Dendritic cell treated with granulocyte-macrophage colony-stimulating factor and Interleukin-4, amounts not matched to agents 40 ng/mL and 50 ng/mL, for 4 days (primary cell): ENCODE results near the gene NNAT.

ENCODE experiments used
- H3K27ac Mint-ChIP-seq: one replicate; pipeline ENCODE4 v1.8.0; 2022; ENCODE audit warnings: mild to moderate bottlenecking, mixed read lengths
- H3K27me3 Mint-ChIP-seq: one replicate; pipeline ENCODE4 v1.8.0; 2022; ENCODE audit warnings: mild to moderate bottlenecking, mixed read lengths
- H3K36me3 Mint-ChIP-seq: one replicate; pipeline ENCODE4 v1.8.0; 2022; ENCODE audit warnings: low read depth, mixed read lengths
- H3K4me1 Mint-ChIP-seq: one replicate; pipeline ENCODE4 v1.8.0; 2022; ENCODE audit warnings: low read depth, mixed read lengths
- H3K4me3 Mint-ChIP-seq: one replicate; pipeline ENCODE4 v1.8.0; 2022; ENCODE audit warnings: mild to moderate bottlenecking, moderate library complexity, mixed read lengths
- H3K9me3 Mint-ChIP-seq: one replicate; pipeline ENCODE4 v1.8.0; 2022; ENCODE audit warnings: mixed read lengths
- intact Hi-C: fragments of 100-400 bp; cut with micrococcal nuclease; formaldehyde crosslinking; loops from one replicate; pipeline ENCODE4 v1.15.0; 2022

Gene NNAT

DNA sequence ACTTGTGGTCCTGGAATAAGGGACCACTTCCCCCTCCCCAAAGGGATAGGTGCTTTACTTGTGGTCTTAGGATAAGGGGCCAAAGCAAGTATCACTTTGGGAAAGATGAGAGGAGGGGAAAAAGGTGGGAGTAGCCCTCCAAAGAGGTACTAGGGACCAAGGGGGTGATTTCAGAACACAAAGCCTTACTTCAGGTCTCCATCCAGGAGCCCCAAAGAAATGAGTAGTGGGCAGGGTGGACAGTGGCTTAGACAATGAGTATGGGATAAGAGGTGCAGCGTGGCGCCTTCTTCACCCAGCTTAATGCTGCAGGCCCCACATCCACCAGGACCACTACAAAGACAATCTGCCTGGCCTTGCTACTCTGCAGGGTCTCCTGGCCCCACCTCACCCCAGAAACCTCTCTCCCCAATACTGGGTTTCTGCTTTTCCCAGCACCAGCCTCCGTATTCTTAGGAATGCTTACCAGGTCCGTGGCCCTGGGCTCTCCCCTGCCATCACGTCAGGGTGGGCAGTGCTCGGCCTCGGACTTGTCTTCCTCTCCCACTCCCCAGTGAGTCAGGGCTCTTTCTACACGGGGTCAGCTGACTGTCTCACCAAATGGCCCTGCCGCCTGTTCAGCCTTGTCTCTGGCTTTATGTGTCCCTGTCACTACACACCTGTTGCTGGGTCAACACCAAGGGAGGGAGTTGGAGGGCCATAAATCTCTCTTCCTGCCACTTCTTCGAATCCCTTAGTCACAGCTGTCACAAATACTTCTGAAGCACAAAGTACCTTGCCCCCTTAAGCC is 3.1 kb downstream of the NNAT start:
- Mint-ChIP-seq H3K27me3 (peaks cover 22% of the 10 kb centered on the region), H3K36me3 (peaks cover 73% of the 10 kb centered on the region), H3K9me3 (no peaks in the 10 kb centered on the region), H3K4me1 (peaks cover 64% of the 10 kb centered on the region), H3K4me3 (no peak overlapping the region), H3K27ac (no peak overlapping the region)
- intact Hi-C loops: no loop called here

DNA sequence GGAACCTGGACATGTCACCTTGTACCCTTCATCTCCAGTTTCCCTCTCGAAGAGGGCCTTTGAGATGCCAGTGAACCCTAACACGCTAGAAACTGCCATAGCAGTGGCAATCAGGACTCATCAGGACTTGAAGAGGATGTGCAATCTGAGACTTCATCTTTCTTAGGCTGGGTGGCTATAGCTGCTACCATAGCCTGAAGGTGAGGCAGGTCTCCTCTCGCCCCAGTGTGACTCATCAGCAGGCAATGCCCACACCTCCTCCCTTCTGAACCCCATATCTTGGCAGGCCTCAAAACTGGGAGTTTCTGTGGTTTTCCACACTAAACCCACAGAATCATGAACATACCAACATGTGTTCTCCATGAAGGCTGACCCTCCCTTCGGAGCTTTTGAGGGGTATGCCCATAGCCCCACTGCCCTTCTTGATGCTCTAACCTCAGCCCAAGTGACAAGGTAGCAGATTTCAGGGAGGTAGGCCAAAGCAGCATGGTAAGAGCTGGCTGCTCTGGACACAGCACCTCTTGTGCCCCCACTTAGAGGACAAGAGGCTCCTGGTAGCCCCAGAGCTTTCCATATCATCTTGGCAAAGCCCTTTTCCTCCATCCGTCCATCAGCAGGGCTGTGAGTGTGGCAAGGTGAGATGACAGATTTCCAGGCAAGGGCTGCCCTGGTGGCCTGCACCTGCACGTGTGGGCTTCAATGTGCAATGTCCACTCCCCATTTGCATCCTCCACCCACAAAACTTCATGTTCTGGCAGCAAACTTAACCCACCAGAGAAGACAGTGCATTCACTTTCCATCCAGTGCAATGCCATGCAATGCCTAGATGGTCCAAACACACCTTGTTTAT is 4.0 kb downstream of the NNAT start:
- Mint-ChIP-seq H3K9me3 (no peaks in the 10 kb centered on the region), H3K4me3 (no peak overlapping the region), H3K4me1 (peaks cover 68% of the 10 kb centered on the region), H3K36me3 (peaks cover 65% of the 10 kb centered on the region), H3K27me3 (peaks cover 25% of the 10 kb centered on the region), H3K27ac (no peak overlapping the region)
- intact Hi-C loops: loop anchor here (5.0 kb wide), 1 partner anchor 133 kb away; no protein-coding TSS in a partner anchor

DNA sequence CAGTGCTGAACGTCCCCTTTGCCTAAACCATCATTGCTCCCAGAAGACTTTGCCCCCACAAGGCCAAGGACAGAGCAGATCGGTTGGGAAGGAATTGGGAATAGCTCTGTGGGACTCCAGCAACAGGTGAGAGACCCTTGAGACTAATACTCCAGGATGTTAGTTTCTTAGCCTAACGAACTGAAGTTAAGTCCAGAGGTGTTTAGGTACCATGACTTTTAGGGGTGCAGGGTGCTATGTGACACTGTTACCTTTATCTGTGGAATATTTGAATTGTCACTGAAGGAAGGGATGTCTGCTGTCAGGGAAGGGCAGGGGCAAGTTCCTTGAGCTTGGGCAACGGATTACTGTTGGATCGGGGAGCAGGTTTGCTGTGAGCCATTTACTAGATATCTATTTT is 4.8 kb downstream of the NNAT start:
- peaks cover 57% of the 10 kb centered on the region for H3K36me3 Mint-ChIP-seq
- peaks cover 23% of the 10 kb centered on the region for H3K27me3 Mint-ChIP-seq
- peaks cover 62% of the 10 kb centered on the region for H3K4me1 Mint-ChIP-seq
- peak overlapping the region; percentile 98 for H3K27ac Mint-ChIP-seq
- H3K4me3 Mint-ChIP-seq: peak overlapping the region; percentile 93
- intact Hi-C loops: loop anchor here (5.0 kb wide), 1 partner anchor 134 kb away; no protein-coding TSS in a partner anchor
- no peaks in the 10 kb centered on the region for H3K9me3 Mint-ChIP-seq

DNA sequence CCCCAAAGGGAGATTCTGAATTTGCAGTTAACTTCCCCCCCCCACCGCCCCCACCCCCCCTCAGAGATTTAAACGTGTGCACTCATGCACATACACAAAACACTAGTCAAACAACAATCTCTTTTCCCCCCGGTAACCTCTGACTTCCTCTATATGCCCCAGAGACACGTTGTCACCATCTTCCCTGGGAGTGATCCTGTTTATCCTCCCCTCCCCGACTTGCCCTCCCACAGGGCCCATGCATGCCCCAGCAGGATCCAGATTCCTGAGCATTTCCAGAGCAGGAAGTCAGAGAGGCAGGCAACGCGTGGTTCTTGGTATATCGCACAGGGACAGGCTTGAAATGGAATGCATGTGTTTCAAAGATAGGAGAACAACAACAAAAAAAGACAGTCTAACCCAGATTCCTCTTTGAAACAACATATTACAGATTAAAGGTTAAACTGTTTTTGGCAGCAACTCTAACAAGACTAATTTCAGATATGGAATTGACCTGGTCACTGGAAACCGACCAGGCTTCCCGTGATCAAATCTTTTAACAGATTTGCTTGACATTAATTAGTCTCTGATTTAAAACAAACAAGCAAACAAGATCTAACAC is 5.3 kb downstream of the NNAT start:
- peak overlapping the region; percentile 98 for H3K27ac Mint-ChIP-seq
- H3K9me3 Mint-ChIP-seq: no peaks in the 10 kb centered on the region
- peaks cover 52% of the 10 kb centered on the region for H3K36me3 Mint-ChIP-seq
- peaks cover 60% of the 10 kb centered on the region for H3K4me1 Mint-ChIP-seq
- H3K27me3 Mint-ChIP-seq: peaks cover 18% of the 10 kb centered on the region
- intact Hi-C loops: loop anchor here (5.0 kb wide), 1 partner anchor 134 kb away; no protein-coding TSS in a partner anchor
- H3K4me3 Mint-ChIP-seq: peak overlapping the region; percentile 93

DNA sequence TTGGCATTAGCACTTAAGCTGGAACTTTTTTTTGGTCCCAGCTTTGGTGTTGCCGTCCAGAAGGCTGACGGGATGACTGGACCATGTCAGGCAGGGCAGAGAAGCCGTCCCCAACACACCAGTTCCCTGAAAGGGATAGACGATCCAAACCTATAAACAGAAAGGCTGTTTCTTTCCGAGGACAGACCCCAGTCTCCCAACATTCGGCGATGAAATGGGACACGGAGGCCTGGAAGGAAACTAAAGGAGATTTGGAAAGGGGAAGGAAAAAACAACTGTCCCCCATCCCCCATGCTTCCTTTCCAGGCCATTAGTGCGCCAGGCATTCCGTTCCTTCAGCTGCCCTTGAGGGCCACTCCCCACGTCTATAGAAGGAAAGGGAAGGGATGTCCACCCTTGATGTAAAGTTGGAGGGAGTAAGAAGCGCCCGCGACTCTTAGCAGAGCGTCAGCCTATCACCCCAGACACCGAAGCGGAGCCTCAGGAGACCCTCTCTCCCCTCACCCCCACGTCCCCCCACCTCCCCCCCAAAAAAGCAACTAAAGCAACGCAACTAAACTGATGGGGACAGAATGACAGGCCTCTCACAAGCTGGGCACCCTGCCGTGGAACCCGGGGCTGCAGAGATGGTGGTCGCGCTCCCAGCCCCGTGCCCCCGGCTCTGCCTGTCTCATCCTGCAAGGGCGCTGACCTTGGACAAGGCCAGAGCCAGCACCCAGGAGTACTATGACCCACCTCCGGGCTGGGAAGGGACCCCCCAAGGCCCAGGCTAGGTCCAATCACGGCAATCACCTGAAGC is 6.0 kb downstream of the NNAT start:
- H3K4me3 Mint-ChIP-seq: peak overlapping the region; percentile 93
- no peaks in the 10 kb centered on the region for H3K9me3 Mint-ChIP-seq
- H3K27ac Mint-ChIP-seq: peak overlapping the region; percentile 98
- H3K27me3 Mint-ChIP-seq: peaks cover 12% of the 10 kb centered on the region
- H3K36me3 Mint-ChIP-seq: peaks cover 45% of the 10 kb centered on the region
- H3K4me1 Mint-ChIP-seq: peaks cover 54% of the 10 kb centered on the region
- intact Hi-C loops: loop anchor here (5.0 kb wide), 1 partner anchor 135 kb away; no protein-coding TSS in a partner anchor

DNA sequence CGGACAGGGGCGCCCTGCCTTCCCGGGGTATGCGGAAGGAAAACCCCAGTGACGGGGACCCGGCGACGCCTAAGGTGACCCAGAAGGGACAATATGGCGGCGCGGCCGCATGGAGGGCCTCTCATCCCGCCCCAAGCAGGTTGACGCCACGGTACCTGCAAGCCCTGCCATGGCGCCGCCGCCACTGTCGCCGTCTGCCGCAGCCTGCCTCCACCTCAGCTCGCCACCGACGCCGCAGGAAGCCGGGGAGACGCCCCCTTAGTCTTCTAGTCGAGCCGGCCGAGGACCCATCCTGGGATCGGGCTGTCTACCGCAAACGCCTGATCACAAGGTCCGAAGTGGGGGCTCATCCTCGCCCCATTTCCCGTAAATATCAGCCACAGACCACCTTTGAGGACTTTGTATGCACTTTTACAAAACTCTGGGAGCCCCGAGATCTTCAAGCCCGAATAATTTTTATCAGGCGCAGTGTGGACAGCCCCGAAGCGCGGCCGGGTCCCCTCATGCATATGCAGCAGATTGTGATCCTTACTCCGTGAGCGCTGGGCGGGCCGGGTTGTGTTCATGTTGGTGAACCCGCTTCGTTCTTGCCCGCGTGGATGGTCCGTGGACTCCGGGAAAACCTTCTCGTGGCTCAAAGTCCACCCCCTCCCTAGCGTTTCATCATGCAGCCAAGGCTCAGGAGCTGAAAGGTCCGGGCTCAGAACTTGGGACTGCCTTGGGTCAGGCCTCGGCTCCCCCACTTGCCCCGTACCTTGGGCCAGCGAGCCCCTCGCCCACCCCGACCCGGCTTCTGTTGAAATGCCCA is 6.8 kb downstream of the NNAT start, which contains the start of gene BLCAP:
Gene BLCAP (minus strand): TSS at position 239 of the 808 bp plus-strand sequence. CDS start 8,702 bp downstream, outside the sequence.
- Mint-ChIP-seq H3K4me3 (peak within 1 kb of the TSS; percentile 93), H3K36me3 (peaks cover 39% of the 10 kb centered on the region), H3K27ac (peak within 1 kb of the TSS; percentile 98), H3K4me1 (peaks cover 51% of the 10 kb centered on the region), H3K27me3 (peaks cover 8% of the 10 kb centered on the region), H3K9me3 (no peaks in the 10 kb centered on the region)
- intact Hi-C loops: loop anchor here (1.0 to 5.0 kb wide), 2 partner anchors 136 to 259 kb away; no protein-coding TSS in a partner anchor

DNA sequence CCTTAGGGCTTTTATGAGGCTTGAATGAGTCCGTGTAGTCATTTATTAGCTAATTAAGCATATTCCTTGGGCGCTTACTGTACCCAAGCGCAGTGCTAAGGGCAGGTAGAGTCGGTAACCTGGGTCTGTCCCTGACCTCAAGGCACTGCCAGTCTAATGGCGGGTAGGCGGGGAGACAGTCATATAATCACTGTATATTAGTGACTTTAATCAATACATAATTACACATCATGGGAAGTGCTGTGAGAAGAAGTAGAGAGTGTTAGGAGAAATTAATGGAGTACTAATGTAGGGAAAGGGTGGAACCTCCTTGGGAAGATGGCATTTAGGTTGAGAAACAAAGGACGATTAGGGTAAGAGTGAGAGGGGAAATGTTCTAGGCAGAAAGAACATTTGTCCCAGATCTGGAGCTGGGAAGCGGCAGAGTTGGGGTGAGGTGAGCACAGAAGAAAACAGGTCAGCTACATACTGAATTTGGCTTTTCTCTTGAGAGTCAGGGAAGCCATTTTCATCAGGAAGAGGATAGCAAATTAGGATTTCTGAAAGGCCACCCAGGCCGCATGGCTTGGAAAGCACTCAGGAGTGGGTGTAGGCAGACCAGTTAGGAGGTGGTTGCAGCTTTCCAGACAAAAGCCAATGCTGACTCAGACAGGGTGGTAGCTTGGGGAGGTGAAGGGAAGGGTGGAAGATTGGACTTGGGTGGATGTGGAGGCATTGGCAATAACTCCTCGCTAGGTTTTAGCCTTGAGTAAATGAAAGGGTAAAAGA is 7.6 kb downstream of the NNAT start:
- intact Hi-C loops: loop anchor here (1.0 to 5.0 kb wide), 2 partner anchors 136 to 259 kb away; no protein-coding TSS in a partner anchor
- H3K4me1 Mint-ChIP-seq: peaks cover 43% of the 10 kb centered on the region
- H3K4me3 Mint-ChIP-seq: peak overlapping the region; percentile 93
- H3K27ac Mint-ChIP-seq: peak overlapping the region; percentile 98
- peaks cover 4% of the 10 kb centered on the region for H3K27me3 Mint-ChIP-seq
- H3K36me3 Mint-ChIP-seq: peaks cover 31% of the 10 kb centered on the region
- H3K9me3 Mint-ChIP-seq: no peaks in the 10 kb centered on the region

DNA sequence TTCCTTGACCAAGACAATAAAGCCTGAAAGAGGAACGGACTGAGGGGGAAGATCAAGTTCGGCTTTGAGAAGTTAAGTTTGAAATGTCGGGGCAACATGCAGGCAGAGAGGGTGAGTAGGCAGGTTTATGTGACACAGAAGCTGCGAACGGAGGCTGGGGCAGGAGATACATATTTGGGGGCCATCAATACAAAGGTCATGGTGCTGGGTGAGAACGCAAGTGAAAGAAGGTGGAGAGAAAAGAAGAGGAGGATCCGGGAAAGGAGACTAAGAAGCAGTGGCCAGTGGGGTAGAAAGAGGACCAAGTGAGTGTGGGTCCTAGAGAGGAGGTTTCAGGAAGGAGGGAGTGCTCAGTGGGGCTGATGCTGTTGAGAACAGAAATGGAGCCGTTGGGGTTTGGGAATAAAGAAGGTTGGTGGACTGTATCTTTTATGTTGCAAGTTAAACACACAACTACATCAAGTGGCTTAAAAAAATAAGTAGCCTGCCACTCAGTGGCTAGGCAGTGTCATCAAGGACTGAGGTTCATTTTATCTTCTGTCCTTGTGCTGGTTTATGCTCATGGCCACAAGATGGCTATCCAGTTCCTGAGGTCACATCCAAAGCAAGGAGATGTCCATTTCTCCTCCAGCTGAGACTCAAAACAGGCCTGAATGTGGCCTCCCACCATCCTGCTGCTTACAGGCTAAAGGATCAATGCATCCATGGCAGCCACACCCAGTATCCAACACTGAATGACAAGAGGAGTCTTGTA is 8.3 kb downstream of the NNAT start:
- H3K4me1 Mint-ChIP-seq: peaks cover 39% of the 10 kb centered on the region
- H3K9me3 Mint-ChIP-seq: no peaks in the 10 kb centered on the region
- peak overlapping the region; percentile 45 for H3K4me3 Mint-ChIP-seq
- intact Hi-C loops: loop anchor here (5.0 kb wide), 1 partner anchor 137 kb away; no protein-coding TSS in a partner anchor
- peaks cover 27% of the 10 kb centered on the region for H3K36me3 Mint-ChIP-seq
- H3K27me3 Mint-ChIP-seq: peaks cover 4% of the 10 kb centered on the region
- peak overlapping the region; percentile 98 for H3K27ac Mint-ChIP-seq

DNA sequence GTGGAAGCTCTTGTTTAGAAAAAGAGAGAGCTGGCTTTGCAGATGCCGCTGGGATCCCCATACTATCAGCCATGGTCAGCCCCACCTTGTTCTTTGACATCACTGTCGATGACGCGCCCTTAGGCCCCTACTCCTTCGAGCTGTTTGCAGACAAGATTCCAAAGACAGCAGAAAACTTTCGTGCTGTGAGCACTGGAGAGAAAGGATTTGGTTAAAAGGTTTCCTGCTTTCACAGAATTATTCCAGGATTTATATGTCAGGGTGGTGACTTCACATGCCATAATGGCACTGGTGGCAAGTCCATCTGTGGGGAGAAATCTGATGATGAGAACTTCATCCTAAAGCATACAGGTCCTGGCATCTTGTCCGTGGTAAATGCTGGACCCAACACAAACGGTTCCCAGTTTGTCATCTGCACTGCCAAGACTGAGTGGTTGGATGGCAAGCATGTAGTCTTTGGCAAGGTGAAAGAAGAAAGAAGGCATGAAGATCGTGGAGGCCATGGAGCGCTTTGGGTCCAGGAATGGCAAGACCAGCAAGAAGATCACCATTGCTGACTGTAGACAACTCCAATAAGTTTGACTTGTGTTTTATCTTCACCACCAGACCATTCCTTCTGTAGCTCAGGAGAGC is 9.0 kb downstream of the NNAT start:
- Mint-ChIP-seq H3K27ac (no peak overlapping the region), H3K9me3 (no peaks in the 10 kb centered on the region), H3K4me3 (no peak overlapping the region), H3K27me3 (peaks cover 4% of the 10 kb centered on the region), H3K36me3 (peaks cover 20% of the 10 kb centered on the region), H3K4me1 (peaks cover 37% of the 10 kb centered on the region)
- intact Hi-C loops: loop anchor here (5.0 kb wide), 1 partner anchor 138 kb away; no protein-coding TSS in a partner anchor

DNA sequence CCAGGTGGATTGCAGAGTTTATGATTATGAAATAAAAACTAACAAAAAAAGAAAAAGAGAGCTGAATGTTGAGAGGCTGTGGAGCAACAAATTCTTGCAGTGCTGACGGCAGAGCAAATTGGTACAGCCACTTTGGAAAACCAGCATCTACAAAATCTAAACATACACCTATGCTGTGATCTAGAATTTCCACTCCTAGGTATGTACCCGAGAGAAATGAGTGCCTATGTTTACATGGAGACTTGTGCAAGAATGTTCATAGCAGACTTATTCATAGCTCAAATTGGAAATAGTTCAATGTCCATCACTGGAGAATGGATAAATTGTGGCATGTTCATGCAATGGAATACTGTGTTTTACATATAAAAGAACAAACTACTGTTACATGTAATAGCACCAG is 9.6 kb downstream of the NNAT start:
- Mint-ChIP-seq H3K27ac (no peak overlapping the region), H3K4me1 (peaks cover 31% of the 10 kb centered on the region), H3K4me3 (no peak overlapping the region), H3K36me3 (peaks cover 14% of the 10 kb centered on the region), H3K27me3 (peaks cover 4% of the 10 kb centered on the region), H3K9me3 (no peaks in the 10 kb centered on the region)
- intact Hi-C loops: no loop called here

DNA sequence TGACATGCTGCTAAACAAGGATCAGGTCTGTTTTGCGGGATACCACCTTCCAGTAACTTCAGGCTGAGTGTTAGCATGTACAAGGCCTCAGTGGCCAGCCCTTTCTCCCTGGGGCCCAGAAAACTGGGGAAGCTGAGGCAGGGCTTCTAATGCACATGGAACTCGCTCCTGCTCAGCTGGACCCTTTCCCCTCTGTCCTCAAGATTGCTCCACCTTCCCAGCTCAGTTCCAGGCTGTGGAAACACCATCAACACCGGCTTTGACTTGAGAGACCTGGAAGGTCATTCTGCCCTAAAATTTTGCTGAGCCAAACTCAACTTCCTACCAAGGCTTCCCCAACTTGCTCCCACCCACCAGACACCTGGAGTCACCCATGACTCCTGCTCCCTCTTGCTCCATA is 10.8 kb downstream of the NNAT start:
- H3K9me3 Mint-ChIP-seq: no peaks in the 10 kb centered on the region
- intact Hi-C loops: no loop called here
- no peak overlapping the region for H3K27ac Mint-ChIP-seq

More for the DNA sequence above, 10.8 kb downstream of the NNAT start:
- peaks cover 21% of the 10 kb centered on the region for H3K4me1 Mint-ChIP-seq
- H3K27me3 Mint-ChIP-seq: peaks cover 4% of the 10 kb centered on the region
- no peak overlapping the region for H3K4me3 Mint-ChIP-seq
- H3K36me3 Mint-ChIP-seq: peaks cover 12% of the 10 kb centered on the region
